Measurements from ENCODE around the gene RAPSN.

RAPSN gene

DNA sequence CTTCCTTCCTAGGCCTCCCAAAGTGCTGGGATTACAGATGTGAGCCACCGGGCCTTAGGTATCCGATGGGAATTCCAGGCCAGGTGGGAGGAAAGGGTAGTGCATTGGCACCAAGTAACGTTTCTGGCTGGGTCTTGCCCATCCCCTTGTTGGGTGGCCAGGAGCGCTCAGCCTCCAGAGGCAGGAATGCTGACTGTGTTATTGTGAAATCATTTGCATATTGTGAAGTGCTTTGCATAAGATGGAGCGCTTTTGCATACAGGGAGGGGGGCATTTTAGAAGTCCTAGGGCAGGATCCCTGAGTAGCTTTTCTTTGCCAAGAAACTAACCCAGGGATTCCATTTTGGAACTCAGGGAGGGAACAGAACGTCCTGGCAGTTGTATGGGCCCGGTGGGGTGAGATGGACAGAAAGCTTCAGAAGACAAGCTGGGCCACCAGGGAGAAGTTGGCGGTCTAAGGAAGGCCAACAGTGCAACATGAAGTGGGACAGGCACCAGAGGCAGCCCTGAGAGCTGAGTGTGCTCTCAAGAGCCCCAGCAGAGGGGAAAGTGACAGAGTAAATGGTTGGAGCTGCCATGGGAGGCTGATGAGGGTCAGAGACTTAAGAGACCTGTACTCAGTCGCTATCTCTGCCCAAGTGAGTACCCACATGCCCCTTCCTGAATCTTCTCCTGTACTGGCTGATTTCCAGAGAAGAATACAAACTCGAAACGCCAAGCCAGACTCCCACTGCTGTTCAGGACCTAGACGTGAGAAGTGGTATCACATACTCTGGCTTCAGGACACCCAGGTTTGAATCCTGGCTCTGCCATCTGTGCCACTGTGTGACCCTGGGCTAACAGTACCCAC, 41.8 kb downstream of the RAPSN start:
- DNase-seq = no peak

DNA sequence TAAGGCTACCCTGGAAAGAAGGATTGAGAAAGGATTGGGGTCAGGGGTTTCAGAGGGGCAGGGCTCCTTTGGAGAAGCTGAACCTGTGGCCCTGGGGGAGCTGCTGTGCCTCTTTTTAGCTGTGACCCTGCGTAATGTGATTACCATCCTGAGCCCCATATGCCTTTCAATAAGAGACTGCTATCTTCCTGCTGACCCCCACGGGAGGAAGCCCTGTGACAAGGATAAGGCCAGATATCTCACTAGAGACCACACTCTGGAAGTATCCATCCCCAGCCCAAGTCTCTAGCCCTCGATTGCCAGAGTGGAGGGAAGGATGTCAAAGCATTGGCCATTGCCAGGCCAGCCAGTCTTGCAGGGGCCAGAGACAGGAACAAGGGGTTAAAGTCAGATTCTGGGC, 45.4 kb downstream of the RAPSN start:
- DNase-seq = no peak

DNA sequence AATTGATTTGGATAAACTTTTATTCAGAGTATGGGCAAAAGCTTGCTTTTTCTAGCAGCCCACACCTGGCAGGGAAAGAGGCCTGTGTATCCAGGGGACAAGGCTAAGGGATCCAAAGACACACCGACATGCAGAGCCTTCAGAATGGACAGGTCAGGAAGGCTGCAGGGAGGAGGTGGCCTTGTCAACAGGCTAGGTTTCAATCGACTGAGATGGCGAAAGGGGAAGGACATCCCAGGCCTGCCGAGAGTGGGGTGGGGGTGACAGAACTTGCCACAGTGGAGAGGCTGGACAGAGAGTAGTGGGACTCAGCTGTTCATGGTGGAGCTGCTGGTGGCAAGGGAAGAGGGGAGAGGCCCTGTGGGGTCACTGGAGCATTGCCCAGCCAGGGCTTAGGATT, 45.8 kb downstream of the RAPSN start:
- no peak for DNase-seq

- DNase-seq = no peak
Observed at GRCh38 chr11:47400768-47401279, 48.1 kb downstream of the RAPSN start.

GRCh38 chr11:47399860-47400767, 48.8 kb downstream of the RAPSN start:
- no peak for DNase-seq

DNA sequence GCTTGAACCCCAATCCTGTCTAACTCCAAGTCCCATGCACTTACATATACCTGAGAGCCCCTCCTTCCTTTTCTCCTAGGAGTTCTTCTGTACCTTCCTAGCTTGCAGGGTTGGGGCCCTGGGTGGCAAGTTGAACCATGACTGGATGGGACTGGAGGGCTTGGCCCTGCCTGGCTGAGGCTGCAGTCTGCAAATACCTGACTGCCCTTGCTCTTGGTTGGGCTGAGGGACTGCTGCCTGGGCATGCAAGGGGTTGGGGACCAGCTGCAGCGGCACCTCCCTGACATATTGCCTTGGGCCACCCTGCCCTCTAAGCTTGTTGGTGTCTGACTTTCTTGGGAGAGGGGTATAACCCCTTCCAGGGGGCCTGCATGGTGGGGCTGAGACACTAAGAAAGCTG, 50.4 kb downstream of the RAPSN start:
- no peak for DNase-seq

DNA sequence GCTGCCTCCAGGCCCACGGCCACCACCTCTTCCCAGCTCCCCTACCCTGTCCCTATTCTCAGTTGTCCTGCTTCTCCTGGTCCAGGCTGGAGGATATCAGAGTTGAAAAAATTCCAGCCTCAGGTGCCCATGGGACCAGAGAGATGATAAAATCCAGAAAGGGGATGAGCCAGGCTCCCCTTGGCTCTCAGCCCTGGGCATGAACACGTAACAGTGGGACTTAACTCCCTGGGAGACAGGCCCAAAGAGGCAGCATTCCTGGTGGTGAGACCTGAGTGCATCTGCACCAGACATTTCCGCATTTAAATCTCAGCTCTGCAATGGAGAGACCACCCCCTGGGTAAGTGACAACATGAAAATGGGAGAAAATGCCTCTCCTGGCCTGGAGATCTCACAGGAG, 50.9 kb downstream of the RAPSN start:
- no peak for DNase-seq

DNA sequence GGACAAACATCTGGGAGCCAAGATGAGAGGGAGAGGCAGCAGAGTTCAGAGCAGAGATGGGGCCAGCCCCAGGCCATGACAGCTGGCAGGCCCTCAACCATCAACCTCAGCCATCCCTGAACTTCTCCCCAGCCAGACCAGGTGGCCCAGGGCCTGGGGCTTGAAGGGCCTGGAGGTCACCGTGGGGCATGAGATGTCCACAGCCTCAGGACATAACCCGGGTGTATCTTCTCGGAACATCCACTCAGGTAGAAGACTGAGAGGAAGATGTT, 53.0 kb downstream of the RAPSN start:
- no peak for DNase-seq

- no peak for DNase-seq
Observed at GRCh38 chr11:47395223-47396048, 53.5 kb downstream of the RAPSN start.

- peak; percentile 69 for DNase-seq
Observed at GRCh38 chr11:47394322-47395222, 54.4 kb downstream of the RAPSN start.

- no peak for DNase-seq
Observed at GRCh38 chr11:47394050-47394321, 55.0 kb downstream of the RAPSN start.

GRCh38 chr11:47393163-47394049, 55.5 kb downstream of the RAPSN start:
- DNase-seq = no peak

- DNase-seq = no peak
Observed at GRCh38 chr11:47392546-47393162, 56.3 kb downstream of the RAPSN start.

DNA sequence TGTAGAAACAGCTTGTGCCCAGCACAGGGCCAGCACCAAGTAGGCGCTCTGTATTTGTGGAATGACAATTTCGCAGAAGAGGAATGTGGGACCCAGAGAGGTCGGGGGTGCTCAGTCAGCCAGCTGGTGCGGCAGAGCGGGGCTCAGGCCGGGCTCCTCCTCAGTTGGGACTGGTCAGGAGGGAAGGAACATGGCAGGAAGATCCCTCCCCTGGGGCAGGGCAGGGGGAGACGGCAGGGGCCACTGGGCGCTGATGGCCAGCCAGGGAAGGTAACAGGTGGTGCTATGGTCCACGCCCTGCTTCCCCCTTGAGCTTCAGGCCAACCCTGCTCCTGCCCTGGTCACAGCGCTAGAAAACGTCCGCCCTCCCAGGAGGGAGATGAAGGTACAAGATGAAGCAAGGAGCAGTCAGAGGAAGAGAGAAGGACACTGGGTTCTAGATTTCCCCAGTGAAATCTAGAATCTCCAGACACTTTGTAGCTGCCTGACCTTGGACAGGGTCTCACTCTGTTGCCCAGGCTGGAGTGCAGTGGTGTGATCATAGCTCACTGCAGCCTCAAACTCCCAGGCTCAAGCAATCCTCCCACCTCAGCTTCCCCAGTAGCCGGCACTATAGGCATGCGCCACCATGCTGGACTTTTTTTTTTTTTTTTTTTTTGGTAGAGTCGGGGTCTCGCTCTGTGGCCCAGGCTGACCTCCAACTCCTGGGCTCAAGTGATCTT, 57.1 kb downstream of the RAPSN start:
- no peak for DNase-seq

GRCh38 chr11:47391077-47391583, 57.8 kb downstream of the RAPSN start:
- DNase-seq = no peak

GRCh38 chr11:47390422-47390760, 58.5 kb downstream of the RAPSN start:
- no peak for DNase-seq

- no peak for DNase-seq
Observed at GRCh38 chr11:47389577-47390421, 59.1 kb downstream of the RAPSN start.

- DNase-seq = no peak
Observed at GRCh38 chr11:47388697-47389576, 60.0 kb downstream of the RAPSN start.

Measured in stimulated activated CD8-positive, alpha-beta memory T cell treated with anti-CD3 and anti-CD28 coated beads, Interleukin-4, amount 100 ng/mL, for 48 hours (primary cell).